Osteoblast (primary cell): ENCODE measurements around the gene RHEX. TPM values are rescaled to one million over a fixed set of nuclear protein-coding genes. Genes with fewer than 3 reads are reported as not detected.

Experiments
- DNase-seq: peaks from one replicate; pipeline ENCODE4 v3.0.0; 2011; ENCODE audit warnings: low spot score, mixed read lengths; ENCODE audit not compliant: insufficient read length; ENCODE audit errors: missing footprints
- H2AFZ ChIP-seq: 2 replicates; pipeline ENCODE4 v1.6.0; 2011; ENCODE audit warnings: mild to moderate bottlenecking, low read length
- H3K27ac ChIP-seq: 2 replicates; pipeline ENCODE4 v1.5.1; 2011; ENCODE audit warnings: mild to moderate bottlenecking, low read depth, low read length, moderate library complexity
- H3K27me3 ChIP-seq: 2 replicates; pipeline ENCODE4 v1.6.0; 2012; ENCODE audit warnings: mild to moderate bottlenecking, control low read depth, inconsistent platforms, low read length, moderate library complexity; ENCODE audit not compliant: insufficient read depth
- H3K36me3 ChIP-seq: 2 replicates; pipeline ENCODE4 v1.5.1; 2011; ENCODE audit warnings: mild to moderate bottlenecking, low read length, control low read depth, moderate library complexity; ENCODE audit not compliant: insufficient read depth
- H3K4me1 ChIP-seq: 2 replicates; pipeline ENCODE4 v1.5.1; 2011; ENCODE audit warnings: mild to moderate bottlenecking, low read length, control low read depth, moderate library complexity; ENCODE audit not compliant: insufficient read depth
- H3K4me2 ChIP-seq: 2 replicates; pipeline ENCODE4 v1.6.0; 2011; ENCODE audit warnings: mild to moderate bottlenecking, low read length; ENCODE audit not compliant: insufficient read depth
- H3K4me3 ChIP-seq: fragments of 200-600 bp; sonication (generic); 3 replicates; pipeline ENCODE4 v1.5.1; 2012; ENCODE audit warnings: mild to moderate bottlenecking, low read length, inconsistent platforms; ENCODE audit not compliant: insufficient read depth
- H3K79me2 ChIP-seq: 2 replicates; pipeline ENCODE4 v1.6.0; 2012; ENCODE audit warnings: mild to moderate bottlenecking, low read length, control low read depth, inconsistent platforms; ENCODE audit not compliant: insufficient read depth
- H3K9me3 ChIP-seq: 2 replicates; pipeline ENCODE4 v1.5.1; 2011; ENCODE audit warnings: low read depth, low read length, control low read depth
- H4K20me1 ChIP-seq: 2 replicates; pipeline ENCODE4 v1.6.0; 2012; ENCODE audit warnings: mild to moderate bottlenecking, low read length, control low read depth; ENCODE audit not compliant: insufficient read depth
- CTCF ChIP-seq: IDR thresholded peaks from 2 replicates; pipeline ENCODE4 v1.5.1; 2011; ENCODE audit warnings: mild to moderate bottlenecking, low read depth, low read length, moderate library complexity; ENCODE audit errors: extremely low read depth
- total RNA-seq: library from RNA; depleted of rRNA; stranded (reverse); fragments of >200 nt; gene quantifications from 2 replicates; pipeline ENCODE4 v1.2.3, GENCODE V29; 2012

RHEX gene
- total RNA-seq, 1 donor = not detected

GRCh38 chr1:206047271-206047670 is 5.7 kb upstream of the RHEX start:
- H3K27ac ChIP-seq = no peak overlapping the region
- peaks cover 16% of the 10 kb centered on the region for H3K27me3 ChIP-seq
- DNase-seq = no peak
- H3K36me3 ChIP-seq = no peaks in the 10 kb centered on the region
- H3K4me3 ChIP-seq = no peak overlapping the region
- no peaks in the 10 kb centered on the region for H4K20me1 ChIP-seq
- H2AFZ ChIP-seq = no peak overlapping the region
- H3K4me2 ChIP-seq = no peak overlapping the region
- H3K4me1 ChIP-seq = no peaks in the 10 kb centered on the region
- no peaks in the 10 kb centered on the region for H3K9me3 ChIP-seq
- no peak for TF ChIP-seq CTCF
- H3K79me2 ChIP-seq = no peaks in the 10 kb centered on the region

GRCh38 chr1:206048582-206048981 is 4.4 kb upstream of the RHEX start:
- H3K36me3 ChIP-seq = no peaks in the 10 kb centered on the region
- H3K4me2 ChIP-seq = no peak overlapping the region
- no peak overlapping the region for H3K27ac ChIP-seq
- H3K79me2 ChIP-seq = no peaks in the 10 kb centered on the region
- no peak for DNase-seq
- no peak for TF ChIP-seq CTCF
- H3K27me3 ChIP-seq = peaks cover 13% of the 10 kb centered on the region
- no peak overlapping the region for H2AFZ ChIP-seq
- H3K4me3 ChIP-seq = no peak overlapping the region
- H3K9me3 ChIP-seq = no peaks in the 10 kb centered on the region
- H4K20me1 ChIP-seq = no peaks in the 10 kb centered on the region
- no peaks in the 10 kb centered on the region for H3K4me1 ChIP-seq

GRCh38 chr1:206049293-206049692 is 3.7 kb upstream of the RHEX start:
- Histone ChIP-seq H4K20me1 (no peaks in the 10 kb centered on the region), H3K4me1 (no peaks in the 10 kb centered on the region), H3K27me3 (peaks cover 13% of the 10 kb centered on the region), H3K27ac (no peak overlapping the region), H2AFZ (no peak overlapping the region), H3K79me2 (no peaks in the 10 kb centered on the region), H3K9me3 (no peaks in the 10 kb centered on the region), H3K36me3 (no peaks in the 10 kb centered on the region), H3K4me3 (no peak overlapping the region), H3K4me2 (no peak overlapping the region)
- no peak for DNase-seq
- TF ChIP-seq CTCF = no peak

GRCh38 chr1:206049919-206050600 is 2.9 kb upstream of the RHEX start:
- H3K27me3 ChIP-seq = peaks cover 13% of the 10 kb centered on the region
- no peaks in the 10 kb centered on the region for H4K20me1 ChIP-seq
- no peaks in the 10 kb centered on the region for H3K79me2 ChIP-seq
- H3K4me2 ChIP-seq = no peak overlapping the region
- no peaks in the 10 kb centered on the region for H3K4me1 ChIP-seq
- H3K27ac ChIP-seq = no peak overlapping the region
- H3K4me3 ChIP-seq = no peak overlapping the region
- H2AFZ ChIP-seq = no peak overlapping the region
- DNase-seq = no peak
- H3K36me3 ChIP-seq = no peaks in the 10 kb centered on the region
- no peak for TF ChIP-seq CTCF
- no peaks in the 10 kb centered on the region for H3K9me3 ChIP-seq
